Measurements from ENCODE around the gene MRPS35.

DNA sequence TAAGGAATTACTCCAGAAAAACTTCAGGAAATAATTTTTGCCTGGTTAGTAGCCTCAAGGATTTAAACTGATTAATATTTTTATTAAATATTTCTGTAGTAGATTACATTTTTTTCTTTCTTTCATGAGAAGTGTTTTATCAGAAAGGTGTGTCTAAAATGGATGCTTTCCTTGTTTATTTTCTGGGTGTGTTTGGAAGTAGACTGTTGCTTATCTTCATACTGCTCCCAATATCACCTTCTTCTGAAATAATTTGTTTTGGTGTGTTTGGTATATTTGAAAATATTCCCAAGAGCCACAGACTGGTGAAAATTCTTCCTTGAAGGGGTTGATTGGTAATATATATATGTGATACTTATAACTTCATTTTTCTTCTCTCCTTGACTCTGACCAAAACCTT lies 24.5 kb upstream of the MRPS35 start:
- TF ChIP-seq, protein P1, sequence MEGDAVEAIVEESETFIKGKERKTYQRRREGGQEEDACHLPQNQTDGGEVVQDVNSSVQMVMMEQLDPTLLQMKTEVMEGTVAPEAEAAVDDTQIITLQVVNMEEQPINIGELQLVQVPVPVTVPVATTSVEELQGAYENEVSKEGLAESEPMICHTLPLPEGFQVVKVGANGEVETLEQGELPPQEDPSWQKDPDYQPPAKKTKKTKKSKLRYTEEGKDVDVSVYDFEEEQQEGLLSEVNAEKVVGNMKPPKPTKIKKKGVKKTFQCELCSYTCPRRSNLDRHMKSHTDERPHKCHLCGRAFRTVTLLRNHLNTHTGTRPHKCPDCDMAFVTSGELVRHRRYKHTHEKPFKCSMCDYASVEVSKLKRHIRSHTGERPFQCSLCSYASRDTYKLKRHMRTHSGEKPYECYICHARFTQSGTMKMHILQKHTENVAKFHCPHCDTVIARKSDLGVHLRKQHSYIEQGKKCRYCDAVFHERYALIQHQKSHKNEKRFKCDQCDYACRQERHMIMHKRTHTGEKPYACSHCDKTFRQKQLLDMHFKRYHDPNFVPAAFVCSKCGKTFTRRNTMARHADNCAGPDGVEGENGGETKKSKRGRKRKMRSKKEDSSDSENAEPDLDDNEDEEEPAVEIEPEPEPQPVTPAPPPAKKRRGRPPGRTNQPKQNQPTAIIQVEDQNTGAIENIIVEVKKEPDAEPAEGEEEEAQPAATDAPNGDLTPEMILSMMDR (IDR thresholded peaks at IDR 0.05) = no peak
- no peak for TF ChIP-seq POLR2A (IDR thresholded peaks at IDR 0.05)
- TF ChIP-seq POLR2AphosphoS5 (IDR thresholded peaks at IDR 0.05) = no peak

Data from prostate gland (tissue), 2 donors.